Measurements from ENCODE around the gene HLCS. TPM values are rescaled to one million over a fixed set of nuclear protein-coding genes. Genes with fewer than 3 reads are reported as not detected.

The HLCS gene
- total and polyA plus RNA-seq, 2 of the 8 experiments (the other 6 are each of a cell fraction or from before 2014, with no cell fraction given), result 4.7 to 12.2 TPM

DNA sequence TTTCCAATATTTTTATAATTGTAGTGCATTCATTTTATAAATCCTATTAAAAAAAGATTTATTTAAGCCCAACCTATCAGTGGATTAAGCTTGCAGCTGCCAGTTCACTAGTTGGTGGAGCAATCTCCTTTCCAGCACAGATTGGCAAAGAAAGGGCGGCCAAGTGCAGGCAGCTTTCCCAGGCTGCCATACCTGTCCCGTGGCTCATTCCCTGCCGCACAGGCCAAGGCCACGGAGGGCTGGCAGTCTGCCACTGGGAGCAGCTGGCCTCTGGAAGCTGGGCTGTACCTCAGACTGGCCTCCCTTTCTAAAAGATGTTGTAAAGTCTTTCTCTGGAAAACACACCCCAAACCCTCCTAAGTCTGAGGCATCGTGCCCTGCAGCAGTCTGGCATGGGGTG is 193.4 kb downstream of the HLCS start:
- H3K4me3 ChIP-seq (ENCODE audit: extremely low read depth in 1 of 4, insufficient read depth in 2 of 4, low read depth in 3 of 4, low read length in 4 of 4), result no peak overlapping the region
- H2BK12ac ChIP-seq (ENCODE audit: low read depth, low read length), result no peak overlapping the region
- no peaks in the 10 kb centered on the region for H3K79me2 ChIP-seq (ENCODE audit: control insufficient read depth in 1 of 2, insufficient read depth in 2 of 2, low read length in 2 of 2)
- FAIRE-seq (no peak), DNase-seq (ENCODE audit: low read depth in 1 of 2, low spot score in 2 of 2) (no peak)
- H4K20me1 ChIP-seq (replicated peaks in 1 of 2; ENCODE audit: control insufficient read depth in 1 of 2, insufficient read depth in 2 of 2, low read length in 2 of 2), result no peaks in the 10 kb centered on the region
- 91% methylated on average over 5 of the region's 5 CpGs; no CpG with 5 or more reads in 1 of the 2 experiments for WGBS, 2 experiments (ENCODE audit: extremely low coverage in 1 of 2, insufficient coverage in 1 of 2, insufficient read length in 1 of 2, insufficient replicate concordance in 2 of 2, low coverage in 1 of 2, low lambda C conversion rate in 2 of 2, missing lambda C conversion rate in 1 of 2)
- H3K18ac ChIP-seq (ENCODE audit: extremely low read depth, low read length), result no peak overlapping the region
- no peak overlapping the region for H3K14ac ChIP-seq (ENCODE audit: insufficient read length)
- TF ChIP-seq RXRA (IDR thresholded peaks at IDR 0.05; ENCODE audit: insufficient read depth, low read depth, low read length) (no peak), BCL11A (IDR thresholded peaks at IDR 0.05; ENCODE audit: low read depth in 2 of 2, low read length in 2 of 2) (no peak), RAD21 (IDR thresholded peaks at IDR 0.05 in 1 of 2, conservative IDR thresholded peaks at IDR 0.05 in 1 of 2; ENCODE audit: low read depth in 2 of 2, low read length in 2 of 2) (no peak), HDAC2 (IDR thresholded peaks at IDR 0.05; ENCODE audit: borderline replicate concordance in 1 of 2, low read depth in 2 of 2, low read length in 2 of 2) (no peak), POU5F1 (IDR thresholded peaks at IDR 0.05; ENCODE audit: low read depth, low read length) (no peak), TCF12 (IDR thresholded peaks at IDR 0.05; ENCODE audit: low read depth, low read length) (no peak), TBP (IDR thresholded peaks at IDR 0.05; ENCODE audit: low read depth, low read length) (no peak), POLR2A (IDR thresholded peaks at IDR 0.05; ENCODE audit: control extremely low read depth in 1 of 2, low read depth in 2 of 2, low read length in 2 of 2) (no peak), CBX8 (IDR thresholded peaks at IDR 0.05; ENCODE audit: borderline replicate concordance, low read depth, low read length) (no peak)
- TF ChIP-seq, protein P1, sequence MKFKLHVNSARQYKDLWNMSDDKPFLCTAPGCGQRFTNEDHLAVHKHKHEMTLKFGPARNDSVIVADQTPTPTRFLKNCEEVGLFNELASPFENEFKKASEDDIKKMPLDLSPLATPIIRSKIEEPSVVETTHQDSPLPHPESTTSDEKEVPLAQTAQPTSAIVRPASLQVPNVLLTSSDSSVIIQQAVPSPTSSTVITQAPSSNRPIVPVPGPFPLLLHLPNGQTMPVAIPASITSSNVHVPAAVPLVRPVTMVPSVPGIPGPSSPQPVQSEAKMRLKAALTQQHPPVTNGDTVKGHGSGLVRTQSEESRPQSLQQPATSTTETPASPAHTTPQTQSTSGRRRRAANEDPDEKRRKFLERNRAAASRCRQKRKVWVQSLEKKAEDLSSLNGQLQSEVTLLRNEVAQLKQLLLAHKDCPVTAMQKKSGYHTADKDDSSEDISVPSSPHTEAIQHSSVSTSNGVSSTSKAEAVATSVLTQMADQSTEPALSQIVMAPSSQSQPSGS (IDR thresholded peaks at IDR 0.05; ENCODE audit: low read length), result no peak
- H2BK5ac ChIP-seq (ENCODE audit: low read depth, low read length), result no peak overlapping the region
- no peak overlapping the region for H2BK120ac ChIP-seq (replicated peaks; ENCODE audit: low read depth, low read length)
- no peak overlapping the region for H3K4ac ChIP-seq (replicated peaks; ENCODE audit: insufficient read length, low read depth, low read length)
- H3K23me2 ChIP-seq (ENCODE audit: low read depth, low read length), result no peaks in the 10 kb centered on the region
- no peak overlapping the region for H3K56ac ChIP-seq (replicated peaks; ENCODE audit: insufficient read length, low read depth, low read length)
- no peak overlapping the region for H2BK20ac ChIP-seq (ENCODE audit: low read length)
- no peak overlapping the region for H2BK15ac ChIP-seq (ENCODE audit: low read length)
- H4K5ac ChIP-seq (ENCODE audit: insufficient read length, low read depth, low read length), result no peak overlapping the region
- H3K9me3 ChIP-seq (ENCODE audit: insufficient read depth in 2 of 2, low read depth in 1 of 2, low read length in 1 of 2), result no peaks in the 10 kb centered on the region
- no peaks in the 10 kb centered on the region for H3K79me1 ChIP-seq (ENCODE audit: low read depth, low read length)
- H3K36me3 ChIP-seq (ENCODE audit: control insufficient read depth in 2 of 4, insufficient read depth in 4 of 4, low read length in 3 of 4), result no peaks in the 10 kb centered on the region
- H4K91ac ChIP-seq (replicated peaks; ENCODE audit: insufficient read length, low read length), result no peak overlapping the region
- no peak overlapping the region for H4K8ac ChIP-seq (ENCODE audit: extremely low read depth, insufficient read depth, low read length)
- ChIA-PET POLR2A (ENCODE audit: partially characterized antibody) (no interaction called here), CTCF (ENCODE audit: partially characterized antibody) (interaction anchor here (0.6 to 2.5 kb wide), 4 partner anchors 9 to 23 kb away, joined by 3 to 11 read pairs (median 4); no protein-coding TSS in a partner anchor)
- H3K27ac ChIP-seq (ENCODE audit: low read depth, low read length), result no peak overlapping the region
- H3K23ac ChIP-seq (ENCODE audit: insufficient read length), result no peak overlapping the region
- H3K27me3 ChIP-seq (replicated peaks in 1 of 4; ENCODE audit: control insufficient read depth in 3 of 4, extremely low read depth in 1 of 4, insufficient read depth in 3 of 4, low read length in 3 of 4), result no peaks in the 10 kb centered on the region
- no peak overlapping the region; a peak in 2 of 7 replicates for H3K9ac ChIP-seq (replicated peaks in 1 of 4; ENCODE audit: extremely low read depth in 1 of 4, low read depth in 3 of 4, low read length in 3 of 4)
- H2AK5ac ChIP-seq (ENCODE audit: low read depth, low read length), result no peak overlapping the region
- no peak overlapping the region for H2AFZ ChIP-seq (ENCODE audit: low read length)
- H3K4me2 ChIP-seq (ENCODE audit: insufficient read depth in 1 of 2, low read depth in 2 of 2, low read length in 2 of 2), result no peak overlapping the region
- no peaks in the 10 kb centered on the region for H3K4me1 ChIP-seq (replicated peaks in 1 of 4; ENCODE audit: control insufficient read depth in 3 of 4, insufficient read depth in 4 of 4, low read length in 3 of 4)

Measured in H1 (cell line).